ENCODE measurements around the gene FBXL13. TPM values are rescaled to one million over a fixed set of nuclear protein-coding genes. Genes with fewer than 3 reads are reported as not detected.

FBXL13 gene
- polyA plus RNA-seq, 1 donor from 2014 or later = 0.57 TPM

DNA sequence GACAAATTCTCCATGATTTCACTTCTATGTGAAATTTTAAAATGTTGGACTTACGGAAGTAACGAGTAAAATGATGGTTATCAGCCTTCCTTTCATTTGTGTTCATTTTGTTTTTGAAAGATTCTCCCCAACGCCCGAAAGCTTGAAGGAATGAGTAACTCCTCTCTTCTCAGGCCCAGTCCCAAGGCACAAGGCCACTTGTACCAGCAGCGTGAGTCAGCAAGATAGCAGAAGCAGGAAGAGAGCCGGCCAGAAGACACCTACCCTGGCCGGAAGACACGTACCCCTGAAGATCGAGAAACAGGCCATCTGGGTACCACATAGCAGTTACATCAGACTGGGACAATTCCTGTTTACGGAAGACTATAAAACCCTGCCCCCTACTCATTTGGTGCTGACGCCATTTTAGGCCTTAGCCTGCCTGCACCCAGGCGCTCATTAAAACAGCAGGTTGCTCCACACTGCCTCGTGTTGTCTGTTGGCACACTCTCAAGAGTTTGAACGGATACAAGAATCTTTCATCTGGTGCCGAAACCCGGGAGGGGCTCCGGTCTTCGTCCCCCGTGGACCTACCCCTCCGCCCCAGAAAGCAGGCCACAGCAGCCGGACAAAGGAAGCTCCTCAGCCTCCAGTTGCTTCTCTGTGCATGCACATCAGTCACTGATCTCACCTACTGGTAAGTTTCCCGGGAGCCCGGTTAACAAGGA, 101.3 kb downstream of the FBXL13 start:
- Histone ChIP-seq H3K27me3 (ENCODE audit: insufficient read depth, low read depth, low read length) (no peaks in the 10 kb centered on the region), H4K20me1 (ENCODE audit: insufficient read depth) (no peaks in the 10 kb centered on the region), H3K9me2 (ENCODE audit: insufficient read depth, low read length) (no peaks in the 10 kb centered on the region), H2AFZ (ENCODE audit: low read depth, low read length) (no peak overlapping the region), H3K4me3 (ENCODE audit: low read length) (no peak overlapping the region), H3K9ac (ENCODE audit: low read length) (no peak overlapping the region), H3K36me3 (ENCODE audit: insufficient read depth, low read length) (no peaks in the 10 kb centered on the region), H3K79me2 (replicated peaks; ENCODE audit: insufficient read depth, low read length) (no peaks in the 10 kb centered on the region), H3F3A (ENCODE audit: insufficient read depth, low read length, poor library complexity, severe bottlenecking) (no peaks in the 10 kb centered on the region), H3K27ac (ENCODE audit: low read length) (no peak overlapping the region), H3K4me2 (ENCODE audit: low read length) (no peak overlapping the region), H3K9me3 (ENCODE audit: low read length) (no peaks in the 10 kb centered on the region)
- TF ChIP-seq EP300 (conservative IDR thresholded peaks at IDR 0.05; ENCODE audit: poor library complexity, severe bottlenecking) (no peak), RAD21 (conservative IDR thresholded peaks at IDR 0.05) (no peak), POLR2AphosphoS5 (IDR thresholded peaks at IDR 0.05) (no peak), SMC3 (conservative IDR thresholded peaks at IDR 0.05; ENCODE audit: poor library complexity) (no peak), CTCF (IDR thresholded peaks at IDR 0.05; ENCODE audit: poor library complexity, severe bottlenecking) (no peak), EZH2 (IDR thresholded peaks at IDR 0.05; ENCODE audit: borderline replicate concordance, insufficient read depth, low read length, poor library complexity, severe bottlenecking) (no peak), MXI1 (conservative IDR thresholded peaks at IDR 0.05; ENCODE audit: poor library complexity, severe bottlenecking) (no peak)
- TF ChIP-seq, protein P1, sequence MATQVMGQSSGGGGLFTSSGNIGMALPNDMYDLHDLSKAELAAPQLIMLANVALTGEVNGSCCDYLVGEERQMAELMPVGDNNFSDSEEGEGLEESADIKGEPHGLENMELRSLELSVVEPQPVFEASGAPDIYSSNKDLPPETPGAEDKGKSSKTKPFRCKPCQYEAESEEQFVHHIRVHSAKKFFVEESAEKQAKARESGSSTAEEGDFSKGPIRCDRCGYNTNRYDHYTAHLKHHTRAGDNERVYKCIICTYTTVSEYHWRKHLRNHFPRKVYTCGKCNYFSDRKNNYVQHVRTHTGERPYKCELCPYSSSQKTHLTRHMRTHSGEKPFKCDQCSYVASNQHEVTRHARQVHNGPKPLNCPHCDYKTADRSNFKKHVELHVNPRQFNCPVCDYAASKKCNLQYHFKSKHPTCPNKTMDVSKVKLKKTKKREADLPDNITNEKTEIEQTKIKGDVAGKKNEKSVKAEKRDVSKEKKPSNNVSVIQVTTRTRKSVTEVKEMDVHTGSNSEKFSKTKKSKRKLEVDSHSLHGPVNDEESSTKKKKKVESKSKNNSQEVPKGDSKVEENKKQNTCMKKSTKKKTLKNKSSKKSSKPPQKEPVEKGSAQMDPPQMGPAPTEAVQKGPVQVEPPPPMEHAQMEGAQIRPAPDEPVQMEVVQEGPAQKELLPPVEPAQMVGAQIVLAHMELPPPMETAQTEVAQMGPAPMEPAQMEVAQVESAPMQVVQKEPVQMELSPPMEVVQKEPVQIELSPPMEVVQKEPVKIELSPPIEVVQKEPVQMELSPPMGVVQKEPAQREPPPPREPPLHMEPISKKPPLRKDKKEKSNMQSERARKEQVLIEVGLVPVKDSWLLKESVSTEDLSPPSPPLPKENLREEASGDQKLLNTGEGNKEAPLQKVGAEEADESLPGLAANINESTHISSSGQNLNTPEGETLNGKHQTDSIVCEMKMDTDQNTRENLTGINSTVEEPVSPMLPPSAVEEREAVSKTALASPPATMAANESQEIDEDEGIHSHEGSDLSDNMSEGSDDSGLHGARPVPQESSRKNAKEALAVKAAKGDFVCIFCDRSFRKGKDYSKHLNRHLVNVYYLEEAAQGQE (IDR thresholded peaks at IDR 0.05; ENCODE audit: borderline replicate concordance) = no peak

DNA sequence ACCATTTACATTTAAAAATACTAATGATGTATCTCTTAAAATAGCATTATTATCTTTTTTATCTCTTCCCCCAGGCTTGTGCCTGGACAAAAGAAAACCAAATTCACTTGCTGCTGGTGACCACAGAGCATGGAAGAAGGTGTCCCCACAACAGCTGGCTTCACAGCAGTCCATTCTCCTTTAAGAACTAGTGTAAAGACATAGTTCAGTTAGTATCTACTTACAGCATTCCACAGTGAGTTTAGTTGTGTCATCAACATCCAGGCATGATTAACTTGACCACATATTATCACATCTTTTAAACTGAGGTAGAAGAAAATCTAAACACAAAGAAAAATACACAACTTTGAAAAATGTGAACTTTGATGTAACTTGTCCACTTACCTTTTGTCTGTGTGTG, 106.8 kb downstream of the FBXL13 start:
- no peak overlapping the region for H2AFZ ChIP-seq (ENCODE audit: low read depth, low read length)
- no peaks in the 10 kb centered on the region for H4K20me1 ChIP-seq (ENCODE audit: insufficient read depth)
- H3K4me3 ChIP-seq (ENCODE audit: low read length) = no peak overlapping the region
- H3K9me2 ChIP-seq (ENCODE audit: insufficient read depth, low read length) = no peaks in the 10 kb centered on the region
- no peaks in the 10 kb centered on the region for H3K9me3 ChIP-seq (ENCODE audit: low read length)
- H3K27ac ChIP-seq (ENCODE audit: low read length) = no peak overlapping the region
- TF ChIP-seq RAD21 (conservative IDR thresholded peaks at IDR 0.05) (no peak), EZH2 (IDR thresholded peaks at IDR 0.05; ENCODE audit: borderline replicate concordance, insufficient read depth, low read length, poor library complexity, severe bottlenecking) (no peak), TAF1 (IDR thresholded peaks at IDR 0.05; ENCODE audit: low read depth) (no peak), POLR2AphosphoS5 (IDR thresholded peaks at IDR 0.05) (no peak), CTCF (IDR thresholded peaks at IDR 0.05; ENCODE audit: poor library complexity, severe bottlenecking) (no peak)
- TF ChIP-seq, protein P1 (IDR thresholded peaks at IDR 0.05; ENCODE audit: borderline replicate concordance) = no peak
- H3K9ac ChIP-seq (ENCODE audit: low read length) = no peak overlapping the region
- H3K4me2 ChIP-seq (ENCODE audit: low read length) = no peak overlapping the region
- H3K79me2 ChIP-seq (replicated peaks; ENCODE audit: insufficient read depth, low read length) = no peaks in the 10 kb centered on the region
- no peaks in the 10 kb centered on the region for H3K27me3 ChIP-seq (ENCODE audit: insufficient read depth, low read depth, low read length)
- H3F3A ChIP-seq (ENCODE audit: insufficient read depth, low read length, poor library complexity, severe bottlenecking) = no peaks in the 10 kb centered on the region
- no peaks in the 10 kb centered on the region for H3K36me3 ChIP-seq (ENCODE audit: insufficient read depth, low read length)

Measured in neural cell (in vitro differentiated cells).